Measurements from ENCODE around the gene TBPL2. TPM values are rescaled to one million over a fixed set of nuclear protein-coding genes. Genes with fewer than 3 reads are reported as not detected.

The TBPL2 gene
- total and polyA plus RNA-seq, 2 donors (not counting 3 experiments of a cell fraction or from before 2014, with no cell fraction given) = not detected

- peaks cover 51% of the 10 kb centered on the region for H3K4me1 ChIP-seq (ENCODE audit: control insufficient read depth, extremely low read depth, insufficient read depth, low read length)
- no peaks in the 10 kb centered on the region for H4K20me1 ChIP-seq (replicated peaks; ENCODE audit: control insufficient read depth, extremely low read depth, insufficient read depth, low read length)
- no peaks in the 10 kb centered on the region for H3K9me3 ChIP-seq (replicated peaks; ENCODE audit: control insufficient read depth, insufficient read depth, low read length)
- FAIRE-seq (peak; percentile 87), DNase-seq (ENCODE audit: low read depth, low spot score) (peak; percentile 96)
- TF ChIP-seq CTCF (IDR thresholded peaks at IDR 0.05; ENCODE audit: extremely low read depth in 1 of 2, insufficient read depth in 1 of 2, low read depth in 1 of 2, low read length in 2 of 2) (no peak), POLR2A (IDR thresholded peaks at IDR 0.05; ENCODE audit: low read depth, low read length) (no peak), GATA2 (IDR thresholded peaks at IDR 0.05; ENCODE audit: insufficient read depth, insufficient read length, low read depth, low read length) (no peak), POLR2AphosphoS5 (IDR thresholded peaks at IDR 0.05; ENCODE audit: insufficient read depth, low read depth, low read length) (peak; percentile 67), FOS (IDR thresholded peaks at IDR 0.05; ENCODE audit: borderline replicate concordance, insufficient read depth, low read length) (peak; percentile 100), JUN (IDR thresholded peaks at IDR 0.05; ENCODE audit: borderline replicate concordance, insufficient read depth, insufficient read length, low read depth) (peak; percentile 82), MAX (IDR thresholded peaks at IDR 0.05; ENCODE audit: insufficient read depth, insufficient read length) (no peak), MYC (IDR thresholded peaks at IDR 0.05; ENCODE audit: low read depth, low read length) (no peak), EZH2 (IDR thresholded peaks at IDR 0.05; ENCODE audit: borderline replicate concordance, low read depth, low read length, severe bottlenecking) (no peak)
- peak overlapping the region; percentile 32 for H3K9ac ChIP-seq (replicated peaks; ENCODE audit: extremely low read depth, insufficient read depth, low read length)
- ChIA-PET CTCF (interaction anchor here (1.0 to 3.4 kb wide), 11 partner anchors 10 to 1026 kb away, joined by 3 to 47 read pairs (median 23); no protein-coding TSS in a partner anchor), POLR2A (no interaction called here)
- H3K9me1 ChIP-seq (replicated peaks; ENCODE audit: control insufficient read depth, extremely low read depth, insufficient read depth, low read length) = no peaks in the 10 kb centered on the region
- no peaks in the 10 kb centered on the region for H3K36me3 ChIP-seq (ENCODE audit: control insufficient read depth in 2 of 2, extremely low read depth in 1 of 2, insufficient read depth in 2 of 2, low read length in 2 of 2)
- H3K79me2 ChIP-seq (ENCODE audit: control insufficient read depth, insufficient read depth, low read length) = no peaks in the 10 kb centered on the region
- H3K27ac ChIP-seq (ENCODE audit: insufficient read depth, low read depth, low read length) = peak overlapping the region; percentile 76
- BruUV-seq (replicated peaks) = no TSS peak
- dilution Hi-C loops (cut with MboI; ENCODE audit: extremely low pct_ligation_motif_present, low sequenced_read_pairs) = no loop called here
- H3K4me2 ChIP-seq (ENCODE audit: insufficient read depth, low read length) = peak overlapping the region; percentile 50
- no peaks in the 10 kb centered on the region for H3K27me3 ChIP-seq (ENCODE audit: control insufficient read depth in 2 of 2, insufficient read depth in 2 of 2, low read length in 2 of 2)
- intact Hi-C loops (cut with micrococcal nuclease) = loop anchor here (1.0 to 10.0 kb wide), 9 partner anchors 67 to 749 kb away; no protein-coding TSS in a partner anchor
- H2AFZ ChIP-seq (ENCODE audit: low read depth, low read length) = no peak overlapping the region
- H3K4me3 ChIP-seq (replicated peaks in 1 of 3; ENCODE audit: insufficient read depth in 1 of 3, low read depth in 1 of 3, low read length in 3 of 3) = no peak overlapping the region
Measured at GRCh38 chr14:55448141-55448614, 7.8 kb upstream of the TBPL2 start.

Data from endothelial cell of umbilical vein (primary cell).